ENCODE data around the gene GPRIN3.

GPRIN3 gene

GRCh38 chr4:89300060-89300459 lies 7.5 kb downstream of the GPRIN3 start:
- CTCF ChIA-PET = interaction anchor here (0.6 kb wide), 1 partner anchor 15 kb away, joined by 3 read pairs; no protein-coding TSS in a partner anchor
- no peak overlapping the region for H3K27ac ChIP-seq (ENCODE audit: extremely low read depth, low read depth, low read length)
- no peaks in the 10 kb centered on the region for H3K9me3 ChIP-seq (ENCODE audit: control insufficient read depth, insufficient read depth, low read depth, low read length)
- POLR2A ChIA-PET = no interaction called here
- H3K4me3 ChIP-seq (ENCODE audit: low read depth, low read length) = no peak overlapping the region
- TF ChIP-seq ZNF843 (tag by site-specific recombination; IDR thresholded peaks at IDR 0.05) (no peak), REST (tag by site-specific recombination; IDR thresholded peaks at IDR 0.05) (no peak), GFI1B (tag by site-specific recombination; IDR thresholded peaks at IDR 0.05) (no peak), ZBTB10 (tag by site-specific recombination; IDR thresholded peaks at IDR 0.05) (no peak), ZNF692 (tag by site-specific recombination; IDR thresholded peaks at IDR 0.05) (no peak), OVOL3 (tag by site-specific recombination; IDR thresholded peaks at IDR 0.05) (no peak), KLF7 (tag by site-specific recombination; IDR thresholded peaks at IDR 0.05; ENCODE audit: borderline replicate concordance) (no peak), ZFHX2 (tag by site-specific recombination; conservative IDR thresholded peaks at IDR 0.05) (no peak), ZBTB1 (tag by site-specific recombination; IDR thresholded peaks at IDR 0.05) (no peak), ZNF549 (tag by site-specific recombination; IDR thresholded peaks at IDR 0.05) (no peak), ZNF214 (tag by site-specific recombination; IDR thresholded peaks at IDR 0.05; ENCODE audit: borderline replicate concordance) (no peak), ZNF23 (tag by site-specific recombination; IDR thresholded peaks at IDR 0.05; ENCODE audit: borderline replicate concordance) (no peak), ZNF19 (tag by site-specific recombination; IDR thresholded peaks at IDR 0.05; ENCODE audit: low read depth) (no peak), ZNF2 (tag by site-specific recombination; IDR thresholded peaks at IDR 0.05) (no peak), KLF9 (tag by site-specific recombination; IDR thresholded peaks at IDR 0.05; ENCODE audit: low read depth) (no peak), ZNF747 (tag by site-specific recombination; IDR thresholded peaks at IDR 0.05) (no peak), ZNF670 (tag by site-specific recombination; IDR thresholded peaks at IDR 0.05; ENCODE audit: low read depth) (no peak)
- H3K36me3 ChIP-seq (ENCODE audit: control insufficient read depth in 2 of 2, insufficient read depth in 1 of 2, low read length in 2 of 2) = no peaks in the 10 kb centered on the region
- peaks cover 7% of the 10 kb centered on the region for H3K4me1 ChIP-seq (ENCODE audit: control insufficient read depth, insufficient read depth, low read length)

GRCh38 chr4:89299153-89299791 lies 8.3 kb downstream of the GPRIN3 start:
- Histone ChIP-seq H3K27ac (ENCODE audit: extremely low read depth, low read depth, low read length) (peak overlapping the region; percentile 54), H3K9me3 (ENCODE audit: control insufficient read depth, insufficient read depth, low read depth, low read length) (no peaks in the 10 kb centered on the region), H3K4me1 (ENCODE audit: control insufficient read depth, insufficient read depth, low read length) (peaks cover 5% of the 10 kb centered on the region), H3K36me3 (ENCODE audit: control insufficient read depth in 2 of 2, insufficient read depth in 1 of 2, low read length in 2 of 2) (no peaks in the 10 kb centered on the region), H3K4me3 (ENCODE audit: low read depth, low read length) (no peak overlapping the region)
- POLR2A ChIA-PET = no interaction called here
- CTCF ChIA-PET = no interaction called here
- TF ChIP-seq ZNF501 (tag by site-specific recombination; IDR thresholded peaks at IDR 0.05) (no peak), ZNF140 (tag by site-specific recombination; IDR thresholded peaks at IDR 0.05) (no peak), ZNF155 (tag by site-specific recombination; IDR thresholded peaks at IDR 0.05) (no peak), ZNF777 (tag by site-specific recombination; IDR thresholded peaks at IDR 0.05; ENCODE audit: borderline replicate concordance) (no peak), ZNF292 (tag by site-specific recombination; IDR thresholded peaks at IDR 0.05; ENCODE audit: borderline replicate concordance, low read depth) (no peak), ZNF785 (tag by site-specific recombination; IDR thresholded peaks at IDR 0.05) (no peak), ZBTB17 (tag by site-specific recombination; IDR thresholded peaks at IDR 0.05) (peak; percentile 91), ZNF843 (tag by site-specific recombination; IDR thresholded peaks at IDR 0.05) (0 out of 2 replicates have a peak, but pooled peaks have one; percentile 6), ZNF19 (tag by site-specific recombination; IDR thresholded peaks at IDR 0.05; ENCODE audit: low read depth) (no peak), SP7 (tag by site-specific recombination; IDR thresholded peaks at IDR 0.05) (peak; percentile 60; the same call in 1 of the 2 replicates), ZNF600 (tag by site-specific recombination; IDR thresholded peaks at IDR 0.05) (no peak), GLIS2 (tag by site-specific recombination; IDR thresholded peaks at IDR 0.05) (no peak), GFI1B (tag by site-specific recombination; IDR thresholded peaks at IDR 0.05) (no peak)

Measured in HEK293 (cell line).